Astrocyte (in vitro differentiated cells and primary cell): ENCODE data around the gene HERPUD1.

ENCODE experiments used
- EZH2 ChIP-seq: IDR thresholded peaks from 2 replicates; pipeline ENCODE4 v1.6.1; 2012; ENCODE audit warnings: mild to moderate bottlenecking, low read length, inconsistent platforms; ENCODE audit not compliant: insufficient read depth
- TF ChIP-seq, protein P1 (sequence below): IDR thresholded peaks from 2 replicates; pipeline ENCODE4 v1.5.1; 2011; ENCODE audit warnings: low read depth, mild to moderate bottlenecking, inconsistent platforms, low read length, moderate library complexity; ENCODE audit not compliant: insufficient read depth

DNA sequence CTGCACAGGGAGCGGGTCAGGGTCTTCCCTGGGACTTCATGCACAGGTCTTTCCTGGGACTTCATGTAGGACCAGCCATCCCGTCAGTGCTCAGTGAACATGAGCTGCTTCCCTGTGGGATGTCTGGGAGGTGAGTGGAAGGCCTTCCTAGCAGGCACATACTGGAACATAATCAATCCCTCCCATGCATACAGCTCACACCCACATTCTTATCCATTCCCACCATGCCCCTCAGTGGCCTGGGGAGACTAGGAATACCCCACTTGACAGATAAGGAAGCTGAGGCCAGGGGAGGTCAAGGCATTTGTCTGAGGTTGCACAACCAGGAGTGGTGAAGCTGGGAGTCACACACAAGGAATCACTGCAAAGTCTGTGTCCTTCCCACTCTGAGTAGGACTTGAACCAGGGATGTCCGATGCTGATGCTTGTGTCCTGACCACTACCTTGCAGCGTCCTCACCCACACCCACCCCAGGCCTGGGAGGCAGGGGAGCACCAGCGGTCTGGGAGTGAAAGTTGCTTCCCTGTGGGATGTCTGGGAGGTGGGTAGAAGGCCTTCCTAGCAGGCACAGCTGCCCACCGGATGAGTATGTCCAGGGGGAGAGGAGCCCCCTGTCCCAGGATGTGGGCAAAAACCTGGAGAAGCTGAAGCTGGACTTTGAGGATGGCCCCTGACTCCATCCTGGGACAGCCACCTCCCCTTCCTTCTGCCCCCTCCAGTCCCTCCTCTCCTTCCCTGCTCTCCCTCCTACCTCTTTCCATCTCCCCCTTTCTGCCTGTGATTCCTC lies 56.4 kb downstream of the HERPUD1 start:
- no peak for TF ChIP-seq EZH2
- TF ChIP-seq, protein P1, sequence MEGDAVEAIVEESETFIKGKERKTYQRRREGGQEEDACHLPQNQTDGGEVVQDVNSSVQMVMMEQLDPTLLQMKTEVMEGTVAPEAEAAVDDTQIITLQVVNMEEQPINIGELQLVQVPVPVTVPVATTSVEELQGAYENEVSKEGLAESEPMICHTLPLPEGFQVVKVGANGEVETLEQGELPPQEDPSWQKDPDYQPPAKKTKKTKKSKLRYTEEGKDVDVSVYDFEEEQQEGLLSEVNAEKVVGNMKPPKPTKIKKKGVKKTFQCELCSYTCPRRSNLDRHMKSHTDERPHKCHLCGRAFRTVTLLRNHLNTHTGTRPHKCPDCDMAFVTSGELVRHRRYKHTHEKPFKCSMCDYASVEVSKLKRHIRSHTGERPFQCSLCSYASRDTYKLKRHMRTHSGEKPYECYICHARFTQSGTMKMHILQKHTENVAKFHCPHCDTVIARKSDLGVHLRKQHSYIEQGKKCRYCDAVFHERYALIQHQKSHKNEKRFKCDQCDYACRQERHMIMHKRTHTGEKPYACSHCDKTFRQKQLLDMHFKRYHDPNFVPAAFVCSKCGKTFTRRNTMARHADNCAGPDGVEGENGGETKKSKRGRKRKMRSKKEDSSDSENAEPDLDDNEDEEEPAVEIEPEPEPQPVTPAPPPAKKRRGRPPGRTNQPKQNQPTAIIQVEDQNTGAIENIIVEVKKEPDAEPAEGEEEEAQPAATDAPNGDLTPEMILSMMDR: no peak
